HG03520 (cell line): ENCODE results near the gene MAP3K1.

ENCODE experiments used
- ATAC-seq: cut with Tn5 transposase; IDR thresholded peaks from one replicate; pipeline ENCODE4 v1.9.1; 2021; ENCODE audit warnings: mild to moderate bottlenecking, moderate library complexity; ENCODE audit not compliant: unreplicated experiment

Gene MAP3K1

GRCh38 chr5:56845277-56845676 lies 29.9 kb downstream of the MAP3K1 start:
- no peak for ATAC-seq

DNA sequence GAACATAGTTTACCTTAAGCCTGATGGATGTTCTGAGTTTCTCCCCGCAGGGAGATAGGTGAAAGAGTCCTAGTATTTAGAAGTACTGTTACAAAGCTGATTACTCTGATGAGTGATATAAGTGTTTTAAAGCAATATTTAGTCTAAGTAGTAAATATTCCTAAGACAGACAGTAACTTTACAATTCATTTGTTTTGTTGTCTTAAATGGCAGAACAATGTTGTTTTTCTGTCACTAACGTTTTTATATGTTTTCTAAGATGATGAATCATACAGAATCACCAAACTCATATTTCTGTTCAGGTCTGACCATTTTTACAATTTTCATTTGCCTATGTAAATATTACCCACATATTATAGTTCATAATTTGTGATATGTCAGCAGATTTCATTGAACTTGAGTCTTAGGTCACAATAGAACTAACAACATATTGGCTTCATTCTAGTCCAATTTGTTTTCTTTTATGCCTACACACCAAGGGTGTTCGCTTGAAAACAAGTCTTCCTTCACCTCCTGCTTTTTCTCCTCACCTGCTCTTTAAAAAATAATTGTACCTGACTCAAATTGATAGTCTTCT lies 30.6 kb downstream of the MAP3K1 start:
- ATAC-seq = no peak

GRCh38 chr5:56848206-56848605 lies 32.9 kb downstream of the MAP3K1 start:
- no peak for ATAC-seq

GRCh38 chr5:56849671-56850070 lies 34.3 kb downstream of the MAP3K1 start:
- ATAC-seq = no peak

GRCh38 chr5:56850423-56850822 lies 35.1 kb downstream of the MAP3K1 start:
- ATAC-seq = no peak

GRCh38 chr5:56851258-56851941 lies 36.1 kb downstream of the MAP3K1 start:
- ATAC-seq = no peak

DNA sequence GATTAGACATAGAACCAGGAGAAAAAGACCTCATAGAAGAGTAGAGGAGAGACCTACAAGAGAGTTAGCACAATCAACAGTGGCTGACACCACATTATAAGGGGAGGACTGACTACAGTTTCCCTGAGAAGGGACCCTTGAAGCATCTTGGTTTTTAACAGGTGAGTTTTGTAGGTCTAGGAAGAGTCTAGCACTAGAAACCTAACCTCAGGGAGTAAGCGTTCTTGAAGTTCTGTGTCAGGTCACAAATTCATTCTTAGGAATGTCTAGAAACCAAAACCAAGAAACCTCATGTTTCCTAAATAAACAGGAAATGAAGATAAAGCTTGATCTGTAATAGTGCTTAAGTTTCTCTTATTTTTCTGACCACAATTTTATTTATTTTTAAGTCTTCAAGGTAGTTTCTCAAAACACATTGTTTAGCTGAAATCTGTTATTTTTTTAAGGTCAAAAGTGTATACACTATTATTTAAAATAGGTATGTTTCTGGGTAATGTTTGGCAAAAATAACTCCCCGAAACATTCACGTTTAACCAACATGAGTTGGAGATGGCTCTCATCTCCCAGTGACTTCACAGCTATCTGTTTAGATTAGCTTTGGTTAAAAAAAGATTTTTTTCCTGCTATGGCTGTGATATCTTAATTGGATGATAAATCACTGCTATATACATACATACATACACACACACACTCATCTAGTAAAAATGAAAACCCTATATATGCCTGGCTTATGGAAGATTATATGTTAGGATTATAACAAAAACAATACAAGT lies 37.1 kb downstream of the MAP3K1 start:
- no peak for ATAC-seq

DNA sequence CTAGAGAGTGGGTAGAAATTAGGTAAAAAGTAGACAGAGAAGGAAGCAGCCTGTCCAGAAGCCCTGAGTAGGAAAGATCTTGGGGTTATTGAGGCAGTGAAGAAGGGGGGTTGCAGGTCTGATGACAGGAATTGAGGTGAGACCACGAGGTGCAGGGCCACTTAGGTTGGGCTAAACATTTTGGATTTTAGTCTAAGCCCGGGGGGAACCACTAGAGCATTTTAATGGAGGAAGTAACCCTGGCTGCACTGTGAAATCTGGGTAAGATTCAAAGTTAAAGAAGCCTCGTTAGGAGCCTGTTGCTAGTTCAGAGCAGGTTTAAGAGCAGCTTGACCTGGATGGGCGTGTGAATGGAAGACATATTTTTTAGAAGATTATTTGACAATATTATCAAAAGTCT lies 38.3 kb downstream of the MAP3K1 start:
- ATAC-seq = no peak

- ATAC-seq = no peak
Measured at GRCh38 chr5:56854920-56855319, 39.6 kb downstream of the MAP3K1 start.

GRCh38 chr5:56856541-56857178 lies 41.3 kb downstream of the MAP3K1 start:
- ATAC-seq = no peak

GRCh38 chr5:56858777-56859442 lies 43.6 kb downstream of the MAP3K1 start:
- no peak for ATAC-seq

DNA sequence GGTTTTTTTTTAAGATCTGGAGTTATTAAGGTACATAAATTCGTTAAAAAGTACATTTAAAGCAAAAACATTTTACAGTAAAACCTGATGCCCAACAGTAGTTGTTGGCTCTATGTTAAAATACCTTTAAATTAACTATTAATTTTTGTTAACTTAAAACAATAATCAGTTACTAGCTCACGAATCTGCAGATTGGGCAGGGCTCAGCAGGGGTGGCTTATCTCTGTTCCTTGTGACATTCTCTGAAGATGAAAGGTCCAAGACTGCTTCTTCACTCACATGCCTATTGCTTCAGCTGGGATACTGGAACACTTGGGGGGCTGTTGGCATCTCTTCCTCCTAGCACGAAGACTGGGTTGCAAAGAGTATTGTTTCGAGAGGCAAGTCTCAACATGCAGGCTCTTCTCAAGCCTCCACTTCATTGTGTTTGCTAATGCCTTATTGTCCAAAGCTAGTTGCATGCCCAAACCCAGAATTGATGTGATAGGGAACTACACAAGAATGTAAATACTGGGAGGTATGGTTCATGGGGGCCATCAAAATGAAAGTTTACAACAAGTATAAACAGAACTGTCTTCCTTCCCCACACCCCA lies 46.6 kb downstream of the MAP3K1 start:
- ATAC-seq = no peak

GRCh38 chr5:56862909-56863308 lies 47.6 kb downstream of the MAP3K1 start:
- ATAC-seq = no peak

GRCh38 chr5:56871777-56872176 lies 56.4 kb downstream of the MAP3K1 start:
- no peak for ATAC-seq

DNA sequence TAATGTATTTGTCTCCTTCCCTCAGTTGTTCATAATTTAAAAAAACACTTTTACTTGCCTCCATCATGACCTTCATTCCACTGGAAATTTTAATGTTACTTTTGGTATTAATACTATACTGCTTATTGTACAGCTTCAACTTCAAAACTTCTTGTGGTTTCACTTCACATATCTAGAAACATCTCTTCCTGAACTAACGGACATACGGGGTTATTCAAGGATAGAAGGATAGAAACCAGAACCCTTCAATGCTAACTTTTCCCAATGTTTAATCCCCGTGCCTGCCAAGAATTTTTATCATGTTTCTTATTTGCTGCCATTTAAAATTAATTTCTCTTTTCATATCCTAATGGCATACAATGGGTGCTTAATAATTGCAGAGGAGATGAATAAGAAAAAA lies 57.7 kb downstream of the MAP3K1 start:
- ATAC-seq = no peak

GRCh38 chr5:56876327-56876726 lies 61.0 kb downstream of the MAP3K1 start:
- no peak for ATAC-seq

DNA sequence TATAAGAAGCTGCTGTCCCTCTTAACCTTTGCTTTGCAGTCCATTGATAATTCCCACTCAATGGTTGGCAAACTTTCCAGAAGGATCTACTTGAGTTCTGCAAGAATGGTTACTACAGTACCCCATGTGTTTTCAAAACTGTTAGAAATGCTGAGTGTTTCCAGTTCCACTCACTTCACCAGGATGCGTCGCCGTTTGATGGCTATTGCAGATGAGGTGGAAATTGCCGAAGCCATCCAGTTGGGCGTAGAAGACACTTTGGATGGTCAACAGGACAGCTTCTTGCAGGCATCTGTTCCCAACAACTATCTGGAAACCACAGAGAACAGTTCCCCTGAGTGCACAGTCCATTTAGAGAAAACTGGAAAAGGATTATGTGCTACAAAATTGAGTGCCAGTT lies 66.2 kb downstream of the MAP3K1 start:
- no peak for ATAC-seq

GRCh38 chr5:56893251-56893951 lies 78.1 kb downstream of the MAP3K1 start:
- no peak for ATAC-seq

DNA sequence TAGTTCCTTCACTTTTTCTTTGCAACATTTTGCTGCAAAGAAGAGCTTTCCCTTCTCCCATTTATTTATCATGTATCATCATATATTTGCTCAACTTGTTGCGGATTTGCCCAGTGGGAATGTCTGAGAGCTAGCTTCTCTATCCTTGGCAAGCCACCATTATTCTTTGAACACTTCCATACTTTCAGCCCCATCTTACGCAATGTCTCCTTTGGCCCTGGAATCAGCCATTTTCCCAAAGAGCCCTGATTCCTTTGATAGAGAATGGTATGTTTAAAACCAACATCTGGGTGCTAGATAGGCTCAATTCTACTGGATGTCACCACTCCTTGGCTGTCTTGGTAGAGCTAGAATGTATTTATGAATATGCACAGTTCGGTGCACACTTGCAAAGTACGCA lies 81.4 kb downstream of the MAP3K1 start:
- ATAC-seq = no peak

DNA sequence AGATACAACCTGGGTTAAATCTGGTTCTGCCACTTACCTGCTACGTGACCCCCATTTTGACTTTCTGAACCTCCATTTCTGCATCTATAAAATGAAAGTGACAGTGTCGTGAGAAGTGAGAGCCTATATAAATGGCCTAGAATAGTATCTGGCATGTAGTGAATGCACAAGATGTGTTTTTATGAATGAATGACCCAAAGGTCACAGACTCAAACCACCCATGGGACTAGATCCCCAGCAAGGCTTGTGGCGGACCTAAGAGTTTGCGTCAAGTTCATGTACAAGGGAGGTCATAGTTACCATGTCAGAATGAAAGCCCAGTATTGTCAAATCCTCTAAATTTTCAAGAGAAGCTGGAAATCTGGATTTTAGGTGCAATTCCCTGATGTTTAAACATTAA lies 82.9 kb downstream of the MAP3K1 start:
- ATAC-seq = no peak
